ENCODE data around the gene HOXA7. TPM values are rescaled to one million over a fixed set of nuclear protein-coding genes. Genes with fewer than 3 reads are reported as not detected.
A peak's percentile ranks its signal among the peaks of the same experiment; 100 is the strongest.

Gene HOXA7
- polyA plus RNA-seq, 1 experiment = 4.4 TPM

- Histone ChIP-seq H3K27me3 (ENCODE audit: control insufficient read depth, insufficient read depth, low read length) (no peaks in the 10 kb centered on the region), H3K36me3 (ENCODE audit: control insufficient read depth, insufficient read depth, low read length) (peaks cover 1% of the 10 kb centered on the region; the same call in 1 of the 2 replicates), H3K4me3 (ENCODE audit: low read depth, low read length) (peak overlapping the region; percentile 50)
- ChIA-PET POLR2A (interaction anchor here (0.6 kb wide), 1 partner anchor 431 kb away, joined by 3 read pairs; no protein-coding TSS in a partner anchor), CTCF (interaction anchor here (0.9 to 5.9 kb wide), 15 partner anchors 8 to 777 kb away, joined by 4 to 59 read pairs (median 11); partner anchors contain the start of genes HOXA3, HOXA4 and HOXA7)
- TF ChIP-seq CTCF (IDR thresholded peaks at IDR 0.05; ENCODE audit: insufficient read depth, low read depth, low read length) = no peak
- DNase-seq (ENCODE audit: low read depth) = no peak
Observed at GRCh38 chr7:27142580-27143022, 13.9 kb downstream of the HOXA7 start.

- DNase-seq (ENCODE audit: low read depth) = no peak
- H3K36me3 ChIP-seq (ENCODE audit: control insufficient read depth, insufficient read depth, low read length) = peaks cover 1% of the 10 kb centered on the region; the same call in 1 of the 2 replicates
- no peaks in the 10 kb centered on the region for H3K27me3 ChIP-seq (ENCODE audit: control insufficient read depth, insufficient read depth, low read length)
- peak overlapping the region; percentile 50 for H3K4me3 ChIP-seq (ENCODE audit: low read depth, low read length)
- no peak for TF ChIP-seq CTCF (IDR thresholded peaks at IDR 0.05; ENCODE audit: insufficient read depth, low read depth, low read length)
- ChIA-PET POLR2A (interaction anchor here (0.6 kb wide), 1 partner anchor 430 kb away, joined by 3 read pairs; no protein-coding TSS in a partner anchor), CTCF (interaction anchor here (0.9 to 5.9 kb wide), 12 partner anchors 8 to 777 kb away, joined by 4 to 59 read pairs (median 10); partner anchors contain the start of genes HOXA3 and HOXA4)
Observed at GRCh38 chr7:27141923-27142579, 14.4 kb downstream of the HOXA7 start.

GRCh38 chr7:27141137-27141922 is 15.1 kb downstream of the HOXA7 start:
- ChIA-PET CTCF (interaction anchor here (1.0 to 5.9 kb wide), 5 partner anchors 9 to 287 kb away, joined by 3 to 59 read pairs (median 7); partner anchors contain the start of gene HOXA4), POLR2A (no interaction called here)
- no peak for TF ChIP-seq CTCF (IDR thresholded peaks at IDR 0.05; ENCODE audit: insufficient read depth, low read depth, low read length)
- no peak overlapping the region for H3K4me3 ChIP-seq (ENCODE audit: low read depth, low read length)
- DNase-seq (ENCODE audit: low read depth) = no peak
- peaks cover 1% of the 10 kb centered on the region; the same call in 1 of the 2 replicates for H3K36me3 ChIP-seq (ENCODE audit: control insufficient read depth, insufficient read depth, low read length)
- H3K27me3 ChIP-seq (ENCODE audit: control insufficient read depth, insufficient read depth, low read length) = no peaks in the 10 kb centered on the region

GRCh38 chr7:27140126-27140857 is 16.2 kb downstream of the HOXA7 start:
- no peak overlapping the region for H3K4me3 ChIP-seq (ENCODE audit: low read depth, low read length)
- no peak for DNase-seq (ENCODE audit: low read depth)

More at GRCh38 chr7:27140126-27140857, 16.2 kb downstream of the HOXA7 start:
- Histone ChIP-seq H3K27me3 (ENCODE audit: control insufficient read depth, insufficient read depth, low read length) (no peaks in the 10 kb centered on the region), H3K36me3 (ENCODE audit: control insufficient read depth, insufficient read depth, low read length) (no peaks in the 10 kb centered on the region)
- ChIA-PET POLR2A (no interaction called here), CTCF (interaction anchor here (1.0 to 5.9 kb wide), 5 partner anchors 9 to 286 kb away, joined by 3 to 59 read pairs (median 7); partner anchors contain the start of gene HOXA4)
- no peak for TF ChIP-seq CTCF (IDR thresholded peaks at IDR 0.05; ENCODE audit: insufficient read depth, low read depth, low read length)
